ENCODE measurements around the gene MAVS.
"Not testable (repeated sequence)": the region's sequence is repeated elsewhere in the genome, so short reads cannot be mapped to it uniquely, and the experiment has no call there.

The MAVS gene

GRCh38 chr20:3869839-3870634 lies 23.4 kb downstream of the MAVS start:
- no peaks in the 10 kb centered on the region for H3K9me3 ChIP-seq (ENCODE audit: control insufficient read depth, insufficient read depth, low read length)
- no peak overlapping the region for H3K4me3 ChIP-seq (ENCODE audit: low read depth, low read length)
- H3K36me3 ChIP-seq (ENCODE audit: control insufficient read depth, insufficient read depth, low read length) = peaks cover 36% of the 10 kb centered on the region
- H3K27me3 ChIP-seq (ENCODE audit: control insufficient read depth, insufficient read depth, low read length) = no peaks in the 10 kb centered on the region
- H3K4me1 ChIP-seq (ENCODE audit: control insufficient read depth, insufficient read depth, low read length) = no peaks in the 10 kb centered on the region
- no peak overlapping the region for H3K27ac ChIP-seq (ENCODE audit: low read depth, low read length)
- no peak overlapping the region for H3K9ac ChIP-seq (ENCODE audit: low read depth, low read length)

DNA sequence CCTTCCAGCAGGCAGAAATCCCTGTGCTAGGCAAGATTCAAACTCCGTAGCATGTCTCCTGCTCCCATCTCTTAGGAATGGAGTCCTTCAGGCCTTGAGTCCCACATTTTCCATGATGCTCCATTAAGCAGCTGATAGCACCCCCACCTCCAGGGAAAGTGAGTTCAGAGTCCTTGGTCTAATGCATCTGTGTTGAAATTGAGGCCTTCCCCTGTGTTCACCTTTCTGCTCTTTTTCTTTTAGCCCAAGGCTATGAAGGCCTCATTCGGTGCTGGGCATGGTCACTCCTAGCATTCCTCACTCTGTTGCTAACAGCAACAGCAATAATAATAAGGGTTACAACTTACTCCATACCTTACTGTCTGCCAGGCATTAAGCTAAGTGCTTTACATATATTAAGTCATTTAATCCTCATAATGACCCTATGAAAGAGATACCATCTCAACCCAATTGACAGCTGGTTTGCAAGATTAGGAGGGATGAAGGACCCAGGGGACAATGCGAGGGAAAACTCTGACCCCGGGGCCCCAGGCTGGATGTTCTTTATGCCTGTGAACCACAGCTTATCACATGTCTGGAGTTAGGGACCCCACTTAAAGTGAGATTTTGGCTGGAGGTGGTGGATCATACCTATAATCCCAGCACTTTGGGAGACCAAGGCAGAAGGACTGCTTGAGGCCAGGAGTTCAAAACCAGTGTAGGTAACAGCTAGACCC lies 25.1 kb downstream of the MAVS start:
- H3K27ac ChIP-seq (ENCODE audit: low read depth, low read length) = no peak overlapping the region
- no peak overlapping the region for H3K9ac ChIP-seq (ENCODE audit: low read depth, low read length)
- H3K4me1 ChIP-seq (ENCODE audit: control insufficient read depth, insufficient read depth, low read length) = 0 out of 2 replicates have a peak, but pooled peaks cover 3% of the 10 kb centered on the region
- H3K4me3 ChIP-seq (ENCODE audit: low read depth, low read length) = no peak overlapping the region
- H3K27me3 ChIP-seq (ENCODE audit: control insufficient read depth, insufficient read depth, low read length) = no peaks in the 10 kb centered on the region
- H3K9me3 ChIP-seq (ENCODE audit: control insufficient read depth, insufficient read depth, low read length) = no peaks in the 10 kb centered on the region
- peaks cover 20% of the 10 kb centered on the region for H3K36me3 ChIP-seq (ENCODE audit: control insufficient read depth, insufficient read depth, low read length)

DNA sequence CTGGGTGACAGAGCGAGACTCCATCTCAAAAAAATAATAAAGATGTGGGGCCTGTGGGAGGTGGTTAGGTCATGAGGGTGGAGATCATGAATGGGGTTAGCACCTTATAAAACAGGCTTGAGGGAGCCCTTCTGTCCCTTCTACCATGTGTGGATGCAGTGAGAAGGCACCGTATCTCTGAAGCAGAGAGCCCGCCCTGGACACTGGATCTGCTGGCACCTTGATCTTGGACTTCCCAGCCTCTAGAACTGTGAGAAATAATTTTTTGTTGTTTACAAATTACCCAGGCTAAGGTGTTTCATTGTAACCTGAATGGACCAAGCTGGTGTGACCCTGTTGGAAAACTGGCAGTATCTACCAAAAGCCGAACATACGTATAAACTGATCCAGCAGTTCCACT lies 26.9 kb downstream of the MAVS start:
- Histone ChIP-seq H3K36me3 (ENCODE audit: control insufficient read depth, insufficient read depth, low read length) (peaks cover 8% of the 10 kb centered on the region), H3K9me3 (ENCODE audit: control insufficient read depth, insufficient read depth, low read length) (no peaks in the 10 kb centered on the region), H3K4me1 (ENCODE audit: control insufficient read depth, insufficient read depth, low read length) (0 out of 2 replicates have a peak, but pooled peaks cover 3% of the 10 kb centered on the region), H3K4me3 (ENCODE audit: low read depth, low read length) (no peak overlapping the region), H3K27me3 (ENCODE audit: control insufficient read depth, insufficient read depth, low read length) (no peaks in the 10 kb centered on the region), H3K9ac (ENCODE audit: low read depth, low read length) (no peak overlapping the region), H3K27ac (ENCODE audit: low read depth, low read length) (no peak overlapping the region)

DNA sequence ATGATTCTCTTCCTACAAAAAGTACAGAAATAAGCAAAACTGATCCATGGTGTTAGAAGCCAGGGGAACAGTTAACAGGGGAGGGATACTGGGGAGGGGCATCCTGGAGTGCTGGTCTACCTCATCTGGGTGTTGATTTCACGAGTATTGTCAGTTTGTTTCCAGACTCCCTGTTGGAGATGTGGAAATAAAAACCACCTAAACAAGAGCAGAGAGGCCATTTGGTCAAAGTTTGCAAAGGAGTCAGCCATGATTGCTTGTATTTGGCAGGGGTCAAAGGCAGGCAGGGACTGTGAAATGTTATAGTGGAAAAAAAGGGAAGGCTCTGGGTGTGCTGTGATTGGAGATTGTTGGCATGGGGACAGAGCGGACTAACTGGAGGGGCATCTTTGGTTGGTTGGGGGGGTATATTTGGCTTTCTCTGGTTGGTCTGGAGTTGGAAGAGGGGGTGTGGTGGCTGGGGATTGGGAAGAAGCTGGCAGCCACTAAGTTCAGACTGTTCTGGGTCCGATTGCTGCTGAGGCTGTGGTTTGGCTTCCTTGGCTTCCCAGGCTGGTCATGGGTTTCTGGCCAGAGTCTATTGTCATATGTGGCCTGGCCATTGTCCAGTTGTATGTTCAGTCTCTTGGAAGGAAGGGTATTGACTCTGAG lies 27.7 kb downstream of the MAVS start:
- no peaks in the 10 kb centered on the region for H3K9me3 ChIP-seq (ENCODE audit: control insufficient read depth, insufficient read depth, low read length)
- no peak overlapping the region for H3K27ac ChIP-seq (ENCODE audit: low read depth, low read length)
- 0 out of 2 replicates have a peak, but pooled peaks cover 3% of the 10 kb centered on the region for H3K4me1 ChIP-seq (ENCODE audit: control insufficient read depth, insufficient read depth, low read length)
- no peak overlapping the region for H3K4me3 ChIP-seq (ENCODE audit: low read depth, low read length)
- no peaks in the 10 kb centered on the region for H3K27me3 ChIP-seq (ENCODE audit: control insufficient read depth, insufficient read depth, low read length)
- no peak overlapping the region for H3K9ac ChIP-seq (ENCODE audit: low read depth, low read length)
- peaks cover 8% of the 10 kb centered on the region for H3K36me3 ChIP-seq (ENCODE audit: control insufficient read depth, insufficient read depth, low read length)

DNA sequence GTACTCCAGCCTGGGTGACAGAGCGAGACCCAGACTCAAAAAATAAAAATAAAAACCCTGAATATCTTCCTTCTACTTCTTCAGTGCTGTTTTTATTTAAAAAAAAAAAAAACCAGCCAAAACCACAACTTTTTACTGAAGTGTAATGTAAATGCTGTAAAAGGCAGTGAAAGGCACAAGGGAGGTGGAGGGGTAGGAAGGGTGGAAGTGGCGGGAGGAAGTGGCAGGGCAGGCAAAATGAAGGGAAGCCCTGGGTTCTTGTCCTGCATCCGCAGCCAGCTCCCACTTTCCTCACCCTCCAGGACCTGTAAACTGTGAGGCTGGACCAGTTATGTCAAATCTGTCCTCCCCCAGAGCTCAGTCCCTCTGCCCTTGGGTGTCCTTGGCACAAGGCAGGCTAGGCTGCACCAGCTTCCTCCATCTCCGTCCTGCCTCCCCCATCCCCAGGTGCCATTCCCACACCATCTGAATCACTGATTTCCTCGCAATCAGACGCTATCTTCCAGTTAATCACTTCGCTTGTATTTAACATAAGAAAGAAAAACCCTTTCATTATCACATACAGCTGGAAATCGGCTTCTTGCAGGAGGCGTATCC lies 28.8 kb downstream of the MAVS start:
- Histone ChIP-seq H3K36me3 (ENCODE audit: control insufficient read depth, insufficient read depth, low read length) (peaks cover 8% of the 10 kb centered on the region), H3K9ac (ENCODE audit: low read depth, low read length) (no peak overlapping the region), H3K4me3 (ENCODE audit: low read depth, low read length) (no peak overlapping the region), H3K27ac (ENCODE audit: low read depth, low read length) (no peak overlapping the region), H3K9me3 (ENCODE audit: control insufficient read depth, insufficient read depth, low read length) (no peaks in the 10 kb centered on the region), H3K27me3 (ENCODE audit: control insufficient read depth, insufficient read depth, low read length) (no peaks in the 10 kb centered on the region), H3K4me1 (ENCODE audit: control insufficient read depth, insufficient read depth, low read length) (0 out of 2 replicates have a peak, but pooled peaks cover 3% of the 10 kb centered on the region)

DNA sequence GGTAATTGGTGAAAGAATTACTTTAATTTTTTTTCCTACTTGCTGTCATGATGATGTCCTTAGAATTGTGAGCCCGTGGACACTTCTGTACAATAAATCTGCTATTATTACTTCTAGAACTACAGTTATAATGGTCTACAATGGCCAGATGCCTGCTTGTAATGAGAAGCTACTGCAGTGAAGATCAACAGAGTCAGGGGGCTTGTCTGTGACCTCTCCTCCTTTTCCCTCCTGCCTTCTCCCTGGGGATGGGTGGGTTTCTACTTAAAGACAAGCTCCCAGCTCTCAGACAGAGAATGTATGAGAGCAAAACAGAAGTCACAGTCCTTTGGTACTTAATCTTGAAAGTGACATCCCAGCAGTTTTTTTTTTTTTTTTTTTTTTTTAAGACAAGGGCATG lies 29.4 kb downstream of the MAVS start:
- Histone ChIP-seq H3K27ac (ENCODE audit: low read depth, low read length) (no peak overlapping the region), H3K36me3 (ENCODE audit: control insufficient read depth, insufficient read depth, low read length) (peaks cover 8% of the 10 kb centered on the region), H3K27me3 (ENCODE audit: control insufficient read depth, insufficient read depth, low read length) (no peaks in the 10 kb centered on the region), H3K9ac (ENCODE audit: low read depth, low read length) (no peak overlapping the region), H3K9me3 (ENCODE audit: control insufficient read depth, insufficient read depth, low read length) (no peaks in the 10 kb centered on the region), H3K4me3 (ENCODE audit: low read depth, low read length) (no peak overlapping the region), H3K4me1 (ENCODE audit: control insufficient read depth, insufficient read depth, low read length) (0 out of 2 replicates have a peak, but pooled peaks cover 3% of the 10 kb centered on the region)

GRCh38 chr20:3876676-3877075 lies 30.0 kb downstream of the MAVS start:
- Histone ChIP-seq H3K27me3 (ENCODE audit: control insufficient read depth, insufficient read depth, low read length) (no peaks in the 10 kb centered on the region), H3K9ac (ENCODE audit: low read depth, low read length) (no peak overlapping the region), H3K4me1 (ENCODE audit: control insufficient read depth, insufficient read depth, low read length) (0 out of 2 replicates have a peak, but pooled peaks cover 3% of the 10 kb centered on the region), H3K9me3 (ENCODE audit: control insufficient read depth, insufficient read depth, low read length) (no peaks in the 10 kb centered on the region), H3K4me3 (ENCODE audit: low read depth, low read length) (no peak overlapping the region), H3K27ac (ENCODE audit: low read depth, low read length) (no peak overlapping the region), H3K36me3 (ENCODE audit: control insufficient read depth, insufficient read depth, low read length) (peaks cover 7% of the 10 kb centered on the region)

DNA sequence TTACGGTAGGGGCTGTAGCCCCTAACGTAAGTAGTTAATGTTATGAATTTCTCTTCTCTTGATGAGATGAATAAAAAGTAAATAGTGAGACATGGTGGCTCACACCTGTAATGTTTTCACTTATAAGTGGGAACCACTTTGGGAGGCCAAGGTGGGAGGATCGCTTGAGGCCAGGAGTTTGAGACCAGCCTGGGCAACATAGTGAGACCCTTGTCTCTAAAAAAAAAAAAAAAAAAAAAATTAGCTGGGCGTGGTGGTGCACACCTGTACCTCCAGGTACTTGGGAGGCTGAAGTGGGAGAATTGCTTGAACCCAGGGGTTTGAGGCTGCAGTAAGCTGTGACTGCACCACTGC lies 32.3 kb downstream of the MAVS start:
- not testable (repeated sequence) for H3K27me3 ChIP-seq (ENCODE audit: control insufficient read depth, insufficient read depth, low read length); H3K9me3 ChIP-seq (ENCODE audit: control insufficient read depth, insufficient read depth, low read length); H3K4me1 ChIP-seq (ENCODE audit: control insufficient read depth, insufficient read depth, low read length); H3K36me3 ChIP-seq (ENCODE audit: control insufficient read depth, insufficient read depth, low read length); H3K4me3 ChIP-seq (ENCODE audit: low read depth, low read length); H3K9ac ChIP-seq (ENCODE audit: low read depth, low read length); H3K27ac ChIP-seq (ENCODE audit: low read depth, low read length)

DNA sequence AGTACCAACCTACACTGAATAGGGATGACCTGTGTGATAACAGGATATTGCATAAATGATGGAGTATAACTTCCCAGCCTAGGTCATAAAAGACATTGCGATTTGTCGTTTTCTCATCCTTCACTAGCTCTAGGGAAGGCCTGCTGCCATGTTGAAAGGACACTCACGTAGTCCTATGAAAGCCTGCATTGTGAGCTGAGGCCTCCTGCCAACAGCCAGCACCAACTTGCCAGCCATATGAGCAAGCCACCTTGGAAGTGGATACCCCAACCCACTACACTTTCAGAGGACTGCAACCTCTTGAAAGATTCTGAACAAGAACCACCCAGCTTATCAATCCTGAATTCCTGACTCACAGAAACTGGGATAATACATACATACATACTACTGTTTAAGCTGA lies 39.1 kb downstream of the MAVS start:
- peaks cover 7% of the 10 kb centered on the region; the same call in 1 of the 2 replicates for H3K4me1 ChIP-seq (ENCODE audit: control insufficient read depth, insufficient read depth, low read length)
- no peaks in the 10 kb centered on the region; the same call in 1 of the 2 replicates for H3K36me3 ChIP-seq (ENCODE audit: control insufficient read depth, insufficient read depth, low read length)
- no peaks in the 10 kb centered on the region for H3K9me3 ChIP-seq (ENCODE audit: control insufficient read depth, insufficient read depth, low read length)

DNA sequence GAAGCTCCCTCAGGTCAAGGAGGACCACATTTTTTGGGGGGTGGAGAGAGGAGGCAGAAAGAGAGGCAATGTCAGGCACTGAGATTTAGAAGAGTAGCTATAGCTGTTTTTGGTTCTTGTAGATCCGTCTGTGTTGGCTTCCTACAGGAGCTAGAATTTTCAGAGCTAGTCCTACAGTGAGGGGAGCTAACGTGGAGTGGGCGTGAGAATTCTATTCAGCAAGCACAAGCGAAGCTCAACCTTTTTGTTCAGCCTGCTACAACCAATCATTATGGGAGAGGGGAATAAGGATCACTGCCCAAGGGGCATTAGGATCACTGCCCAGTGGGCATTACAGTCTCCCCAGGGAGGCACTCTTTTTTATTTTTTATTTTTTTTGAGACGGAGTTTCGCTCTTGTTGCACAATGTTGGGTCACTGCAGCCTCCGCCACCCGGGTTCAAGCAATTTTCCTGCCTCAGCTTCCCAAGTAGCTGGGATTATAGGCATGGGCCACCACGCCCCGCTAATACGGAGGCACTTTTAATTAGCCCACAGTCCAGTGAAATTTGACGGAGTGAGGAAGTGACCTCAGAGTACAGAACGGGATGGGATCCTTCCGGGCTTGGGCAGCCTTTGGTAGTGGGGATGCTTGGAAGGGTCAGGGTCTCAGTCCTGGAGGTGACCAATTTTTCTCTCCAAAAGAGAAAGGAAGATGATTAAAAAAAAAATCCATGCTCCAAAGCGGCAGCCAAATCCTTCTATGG lies 41.4 kb downstream of the MAVS start:
- Histone ChIP-seq H3K9me3 (ENCODE audit: control insufficient read depth, insufficient read depth, low read length) (no peaks in the 10 kb centered on the region), H3K4me3 (ENCODE audit: low read depth, low read length) (peak overlapping the region; percentile 100), H3K27me3 (ENCODE audit: control insufficient read depth, insufficient read depth, low read length) (no peaks in the 10 kb centered on the region), H3K27ac (ENCODE audit: low read depth, low read length) (peak overlapping the region; percentile 98), H3K9ac (ENCODE audit: low read depth, low read length) (0 out of 2 replicates have a peak overlapping the region, but pooled peaks have one; percentile 81), H3K36me3 (ENCODE audit: control insufficient read depth, insufficient read depth, low read length) (peaks cover 15% of the 10 kb centered on the region), H3K4me1 (ENCODE audit: control insufficient read depth, insufficient read depth, low read length) (peaks cover 23% of the 10 kb centered on the region)

More for the DNA sequence above, 39.1 kb downstream of the MAVS start:
- no peaks in the 10 kb centered on the region for H3K27me3 ChIP-seq (ENCODE audit: control insufficient read depth, insufficient read depth, low read length)
- no peak overlapping the region for H3K27ac ChIP-seq (ENCODE audit: low read depth, low read length)
- H3K9ac ChIP-seq (ENCODE audit: low read depth, low read length) = no peak overlapping the region
- no peak overlapping the region for H3K4me3 ChIP-seq (ENCODE audit: low read depth, low read length)

All from HUES48 (cell line).